Stimulated activated CD4-positive, alpha-beta T cell treated with anti-CD3 and anti-CD28 coated beads, TNF-alpha, amount 100 ng/mL, for 1 hour (primary cell): ENCODE results near the gene TMEM184A.
"Not testable (repeated sequence)": the region's sequence is repeated elsewhere in the genome, so short reads cannot be mapped to it uniquely, and the experiment has no call there.

Source experiments
- DNase-seq, 3 donors: peaks; one replicate each; pipeline ENCODE4 v3.0.0-alpha.2; 2020; ENCODE audit warnings: low read depth in 3 of 3, low spot score in 1 of 3

Gene TMEM184A

DNA sequence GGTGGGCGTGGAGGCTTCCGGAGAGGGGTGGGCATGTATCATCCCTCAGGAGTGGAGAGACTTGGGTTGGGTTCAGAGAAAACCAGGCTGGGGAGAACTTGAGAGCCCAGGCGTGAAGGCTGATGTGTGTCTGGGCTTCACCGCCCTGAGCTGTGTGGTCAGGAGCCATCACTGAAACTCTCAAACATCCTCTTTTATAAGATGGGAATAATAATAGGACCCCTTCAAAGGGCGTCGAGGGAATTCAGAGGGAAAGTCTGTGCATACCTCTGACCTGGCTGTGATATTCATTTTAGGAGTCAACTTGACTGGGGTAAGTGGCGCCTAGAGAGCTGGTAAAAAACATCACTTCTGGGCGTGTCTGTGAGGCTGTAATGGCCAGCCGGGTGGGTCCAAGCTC, 34.9 kb upstream of the TMEM184A start:
- no peak for DNase-seq

GRCh38 chr7:1590476-1590875, 34.5 kb upstream of the TMEM184A start:
- no peak for DNase-seq

GRCh38 chr7:1588978-1589377, 33.0 kb upstream of the TMEM184A start:
- no peak for DNase-seq

DNA sequence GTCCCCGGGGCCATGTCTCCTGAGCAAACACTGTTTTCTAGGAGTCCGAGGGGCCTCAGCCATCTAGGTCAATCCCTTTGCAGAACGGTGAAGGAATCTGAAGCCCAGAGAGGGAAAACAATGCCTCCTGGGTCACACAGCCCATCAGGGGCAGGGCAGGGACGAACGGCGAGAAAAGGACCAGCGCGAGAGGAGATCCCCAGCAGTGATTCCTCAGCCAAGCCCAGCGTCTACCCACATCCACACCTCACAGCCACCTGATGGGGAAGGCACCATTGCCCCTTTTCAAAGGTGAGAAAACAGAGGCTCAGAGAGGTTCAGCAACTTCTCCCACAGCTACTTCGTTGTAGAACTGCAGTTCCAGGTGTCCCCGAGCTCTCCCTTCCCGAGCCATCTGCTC, 31.7 kb upstream of the TMEM184A start:
- no peak for DNase-seq

- DNase-seq: no peak
Measured at GRCh38 chr7:1586827-1587705, 31.1 kb upstream of the TMEM184A start.

DNA sequence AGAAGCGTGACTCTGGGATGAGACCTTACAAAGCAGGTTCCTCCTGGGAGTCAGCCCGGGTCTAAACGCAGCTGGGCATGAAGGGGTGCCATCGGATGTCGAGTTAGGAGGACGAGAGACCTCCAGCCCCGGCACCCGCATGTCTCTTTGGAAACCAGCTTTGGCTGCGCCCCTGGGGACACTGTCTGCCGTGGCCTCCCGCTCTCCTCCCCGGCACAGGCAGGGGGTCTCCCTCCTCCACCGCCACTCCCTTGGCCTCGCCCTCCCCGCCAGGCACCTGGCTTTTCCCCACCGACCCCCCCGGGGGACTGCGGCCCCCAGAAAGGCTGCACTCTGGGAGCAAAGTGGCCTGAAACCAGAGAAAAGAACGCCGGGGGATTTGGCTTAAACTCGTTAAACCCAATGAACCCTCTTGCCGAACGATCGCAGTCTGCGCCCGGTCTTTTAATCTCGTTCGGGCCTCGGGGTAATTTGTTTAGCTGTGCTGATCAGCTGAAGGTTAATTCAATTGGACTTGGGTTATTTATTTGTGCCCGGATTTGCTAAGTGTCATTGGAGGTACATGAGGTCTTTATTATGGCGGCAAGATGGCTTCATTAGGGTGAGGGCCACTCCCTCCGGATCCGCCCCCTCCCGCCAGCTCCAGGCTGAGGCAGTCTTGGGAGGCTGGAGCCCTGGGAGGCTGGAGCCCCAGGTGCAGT, 30.3 kb upstream of the TMEM184A start:
- no peak for DNase-seq

- no peak for DNase-seq
Measured at GRCh38 chr7:1585142-1585981, 29.4 kb upstream of the TMEM184A start.

DNA sequence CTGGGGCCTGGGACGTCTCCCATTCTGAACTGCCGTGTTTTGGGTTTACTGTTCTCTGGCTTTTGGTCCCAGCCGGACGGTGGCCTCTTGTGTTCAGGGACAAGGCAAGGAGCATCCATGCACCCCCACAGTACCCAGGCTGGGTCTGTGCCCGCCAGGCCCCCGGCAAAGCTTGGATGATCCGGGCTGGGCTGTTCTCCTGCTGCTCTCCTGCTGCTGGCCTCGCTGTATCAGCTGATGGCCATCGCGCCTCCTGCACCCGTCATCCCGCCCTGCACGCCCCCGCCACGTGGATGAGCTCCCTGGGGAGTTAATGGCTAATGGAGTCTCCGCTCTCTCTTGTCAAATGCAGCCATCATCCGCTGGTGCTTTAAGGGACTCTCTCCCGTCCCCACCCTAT, 28.7 kb upstream of the TMEM184A start:
- no peak for DNase-seq

DNA sequence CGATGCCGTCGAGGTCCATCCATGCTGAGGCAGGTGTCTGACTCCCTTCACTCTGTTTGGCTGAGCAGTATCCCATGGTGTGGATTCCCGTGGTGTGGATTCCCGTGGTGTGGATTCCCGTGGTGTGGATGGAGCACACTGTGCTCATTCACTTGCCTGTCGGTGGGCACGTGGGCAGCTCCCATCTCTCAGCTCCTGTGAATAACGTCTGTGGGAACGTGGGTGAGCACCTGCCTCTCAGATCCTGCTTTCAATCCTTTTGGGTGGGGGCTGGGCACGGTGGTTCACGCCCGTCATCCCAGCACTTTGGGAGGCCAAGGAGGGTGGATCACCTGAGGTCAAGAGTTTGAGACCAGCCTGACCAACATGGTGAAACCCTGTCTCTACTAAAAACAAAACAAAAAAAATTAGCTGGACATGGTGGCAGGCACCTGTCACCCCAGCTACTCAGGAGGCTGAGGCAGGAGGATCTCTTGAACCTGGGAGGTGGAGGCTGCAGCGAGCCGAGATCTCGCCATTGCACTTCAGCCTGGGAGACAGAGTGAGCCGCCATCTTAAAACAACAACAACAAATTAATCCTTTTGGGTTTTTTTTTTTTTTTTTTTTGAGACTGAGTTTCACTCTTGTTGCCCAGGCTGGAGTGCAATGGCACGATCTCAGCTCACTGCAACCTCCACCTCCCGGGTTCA, 27.4 kb upstream of the TMEM184A start:
- DNase-seq: not testable (repeated sequence)

GRCh38 chr7:1580422-1581030, 24.5 kb upstream of the TMEM184A start:
- DNase-seq: no peak

DNA sequence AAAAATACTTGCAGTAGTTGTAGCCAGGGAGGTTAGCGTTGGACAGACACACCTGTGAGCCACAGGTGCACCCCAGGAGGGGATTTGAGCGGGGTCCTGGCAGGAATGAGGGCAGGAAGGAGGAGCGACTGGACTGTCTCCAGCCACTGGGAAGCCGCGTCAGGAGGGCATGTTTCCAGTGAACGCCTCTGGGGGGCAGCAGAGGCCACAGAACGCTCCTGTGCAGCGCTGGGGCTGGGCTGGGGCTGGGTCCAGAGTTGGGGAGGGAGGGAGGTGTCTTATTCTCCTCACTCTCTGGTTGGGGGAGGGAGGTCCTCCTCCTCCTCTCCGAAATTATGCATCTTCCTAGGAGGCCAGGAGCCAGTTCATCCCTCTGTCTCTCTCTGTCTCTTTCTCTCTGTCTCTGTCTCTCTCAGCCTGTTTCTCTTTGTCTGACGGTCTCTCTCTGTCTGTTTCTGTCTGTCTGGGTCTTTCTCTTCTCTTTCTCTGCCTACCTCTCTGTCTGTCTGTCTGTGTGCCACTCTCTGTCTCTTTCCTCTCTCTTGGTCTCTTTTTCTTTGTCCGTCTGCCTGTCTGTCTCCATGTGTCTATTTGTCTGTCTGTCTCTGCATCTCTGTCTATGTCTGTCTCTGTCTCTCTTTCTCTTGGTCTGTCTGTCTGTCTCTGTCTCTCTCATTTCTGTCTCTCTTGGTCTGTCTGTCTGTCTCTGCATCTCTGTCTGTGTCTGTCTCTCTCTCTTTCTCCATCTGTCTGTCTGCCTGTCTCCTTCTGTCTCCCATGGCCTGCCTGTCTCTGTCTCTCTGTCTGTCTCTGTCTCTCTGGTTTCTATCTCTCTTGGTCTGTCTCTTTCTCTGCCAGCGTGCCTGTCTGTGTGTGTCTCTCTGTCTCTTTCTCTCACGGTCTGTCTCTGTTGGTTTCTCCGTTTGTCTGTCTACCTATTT, 23.7 kb upstream of the TMEM184A start:
- peak in 2 of 3 donors; percentile 41 to 65 for DNase-seq

DNA sequence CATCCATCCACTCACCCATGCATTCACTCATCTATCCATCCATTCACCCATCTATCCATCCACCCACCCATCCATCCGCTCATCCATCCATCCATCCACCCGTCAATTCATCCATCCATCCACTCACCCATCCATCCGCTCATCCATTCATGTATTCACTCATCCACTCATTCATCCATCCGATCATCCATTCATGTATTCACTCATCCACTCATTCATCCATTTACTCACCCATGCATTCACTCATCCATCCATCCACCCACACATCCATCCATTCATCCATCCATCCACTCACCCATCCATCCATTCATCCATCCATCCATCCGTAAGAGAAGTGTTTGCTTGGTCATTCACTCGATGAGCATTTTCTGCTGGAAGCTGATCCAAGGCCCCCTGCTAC, 22.5 kb upstream of the TMEM184A start:
- no peak for DNase-seq

GRCh38 chr7:1576521-1577253, 20.7 kb upstream of the TMEM184A start:
- no peak for DNase-seq

- DNase-seq: no peak
Measured at GRCh38 chr7:1575809-1576208, 19.8 kb upstream of the TMEM184A start.

- DNase-seq: no peak
Measured at GRCh38 chr7:1572111-1572822, 16.3 kb upstream of the TMEM184A start.

- DNase-seq: peak; percentile 68 to 82 (median 76)
Measured at GRCh38 chr7:1569833-1570632, 14.0 kb upstream of the TMEM184A start, which contains the start of gene PSMG3. Gene PSMG3 (minus strand): TSS chr7:1570032. CDS start chr7:1569339, 693 bp downstream.

DNA sequence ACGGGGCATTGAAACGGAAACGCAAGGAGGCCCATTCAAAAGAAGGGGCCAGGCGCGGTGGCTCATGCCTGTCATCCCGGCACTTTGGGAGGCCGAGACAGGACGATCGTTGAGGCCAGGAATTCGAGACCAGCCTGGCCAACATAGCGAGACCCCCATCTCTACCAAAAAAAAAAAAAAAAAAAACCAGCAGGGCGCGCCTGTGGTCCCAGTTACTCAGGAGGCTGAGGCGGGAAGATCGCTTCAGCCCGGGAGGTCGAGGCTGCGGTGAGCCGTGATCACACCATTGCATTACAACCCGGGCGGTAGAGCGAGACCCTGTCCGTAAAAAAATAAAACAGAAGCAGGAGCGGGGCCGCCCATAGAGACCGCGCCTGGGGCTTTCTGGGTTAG, 13.4 kb upstream of the TMEM184A start:
- DNase-seq: no peak
